K562 (cell line): ENCODE measurements around the gene GLIS1. TPM values are rescaled to one million over a fixed set of nuclear protein-coding genes. Genes with fewer than 3 reads are reported as not detected.

ENCODE experiments used
- ATAC-seq: fragments of 200-7000 bp; cut with Tn5 transposase; 3 replicates; pipeline ENCODE4 v1.9.1; 2020; ENCODE audit warnings: moderate library complexity
- BruUV-seq: library from RNA; stranded (reverse); fragments of 400-500 nt; replicated peaks from 2 replicates; lab custom pipeline; 2021; lab: Mats Ljungman, UMichigan
- CTCF ChIA-PET: fragments of 300-600 bp; formaldehyde crosslinking; extraction: SDS; loops from one replicate; lab custom pipeline; 2021; ENCODE audit warnings: low intra/inter-chr PET ratio; lab: Yijun Ruan, JAX
- POLR2A ChIA-PET: fragments of 300-600, 350-650 bp; sonication (Branson Sonifier 250); formaldehyde crosslinking; extraction: SDS; loops from one replicate; lab custom pipeline; 2021; ENCODE audit warnings: antibody characterized with exemption, inconsistent platforms; lab: Yijun Ruan, JAX
- DNase-seq, 4 experiments: peaks; one replicate each; pipeline versions ENCODE4 v3.0.0 to v3.0.0-alpha.2; 2011 to 2018; ENCODE audit warnings: low spot score in 3 of 4, mixed read lengths in 3 of 4; ENCODE audit errors: extremely low read depth in 1 of 4
- FAIRE-seq: peaks from 2 replicates; lab custom pipeline; 2011; peaks lifted over from hg19 to GRCh38; lab: Jason Lieb, UNC
- H2AFZ ChIP-seq: 2 replicates; pipeline ENCODE4 v1.6.0; 2011; ENCODE audit warnings: low read depth, low read length, control low read depth, inconsistent platforms
- H3K27ac ChIP-seq: fragments of 200-600 bp; 3 replicates; pipeline ENCODE4 v1.8.0; 2011; ENCODE audit warnings: low read depth, mild to moderate bottlenecking, control low read depth, inconsistent platforms, low read length, moderate library complexity, mixed read lengths; ENCODE audit errors: extremely low read depth
- H3K27me3 ChIP-seq, 2 experiments: fragments of 300-600 bp in 1 of 2; 2 replicates in 1 of 2; 3 replicates in 1 of 2; pipeline versions ENCODE4 v1.6.0 to v1.8.0; 2011; ENCODE audit warnings: inconsistent platforms in 2 of 2, low read length in 2 of 2, mild to moderate bottlenecking in 1 of 2, mixed read lengths in 1 of 2, moderate library complexity in 1 of 2; ENCODE audit not compliant: control insufficient read depth in 2 of 2, insufficient read depth in 2 of 2
- H3K36me3 ChIP-seq: fragments of 300-600 bp; 3 replicates; pipeline ENCODE4 v1.8.0; 2011; ENCODE audit warnings: mild to moderate bottlenecking, low read length, inconsistent platforms; ENCODE audit not compliant: control insufficient read depth, insufficient read depth
- H3K4me1 ChIP-seq, 2 experiments: fragments of 200-600 bp in 1 of 2; replicated peaks in 1 of 2; 2 replicates in 1 of 2; 3 replicates in 1 of 2; pipeline versions ENCODE4 v1.5.1 to v1.8.0; 2011; ENCODE audit warnings: inconsistent platforms in 2 of 2, low read length in 2 of 2, mild to moderate bottlenecking in 1 of 2, mixed read lengths in 1 of 2, moderate library complexity in 1 of 2; ENCODE audit not compliant: control insufficient read depth in 2 of 2, insufficient read depth in 2 of 2
- H3K4me2 ChIP-seq: 2 replicates; pipeline ENCODE4 v1.6.1; 2011; ENCODE audit warnings: low read length, control low read depth, inconsistent platforms, mixed read lengths; ENCODE audit not compliant: insufficient read depth
- H3K4me3 ChIP-seq: fragments of 200-600 bp; sonication (generic), shearing (Covaris generic); 2 replicates; pipeline ENCODE4 v1.5.1; 2016; ENCODE audit warnings: control low read depth, inconsistent platforms
- H3K79me2 ChIP-seq: fragments of 200-600 bp; 3 replicates; pipeline ENCODE4 v1.8.0; 2011; ENCODE audit warnings: low read length, inconsistent platforms; ENCODE audit not compliant: control insufficient read depth, insufficient read depth
- H3K9ac ChIP-seq, 2 experiments: 2 replicates each; pipeline versions ENCODE4 v1.6.0 to v1.6.1; 2011; ENCODE audit warnings: low read depth in 2 of 2, low read length in 2 of 2, control low read depth in 1 of 2, inconsistent platforms in 1 of 2, mild to moderate bottlenecking in 1 of 2, mixed read lengths in 1 of 2; ENCODE audit not compliant: insufficient read depth in 1 of 2
- H3K9me1 ChIP-seq: one replicate; pipeline ENCODE4 v1.6.0; 2011; ENCODE audit warnings: inconsistent platforms, mild to moderate bottlenecking, low read length, moderate library complexity; ENCODE audit not compliant: control insufficient read depth, insufficient read depth
- H3K9me3 ChIP-seq: replicated peaks from 2 replicates; pipeline ENCODE4 v1.5.1; 2011; ENCODE audit warnings: low read depth, low read length, inconsistent platforms; ENCODE audit not compliant: control insufficient read depth, insufficient read depth
- H4K20me1 ChIP-seq: replicated peaks from 2 replicates; pipeline ENCODE4 v1.6.1; 2011; ENCODE audit warnings: low read length, inconsistent platforms, mixed read lengths; ENCODE audit not compliant: control insufficient read depth, insufficient read depth
- FOXP1 ChIP-seq: sonication (generic); formaldehyde crosslinking; IDR thresholded peaks from 2 replicates; pipeline ENCODE4 v1.8.0; 2022; ENCODE audit warnings: mild to moderate bottlenecking, missing genetic modification reagents
- JUNB ChIP-seq: fragments of 450-650 bp; formaldehyde crosslinking; conservative IDR thresholded peaks from 2 replicates; pipeline ENCODE4 v1.4.0; 2020; ENCODE audit warnings: mild to moderate bottlenecking
- RAD51 ChIP-seq: fragments of 450-650 bp; IDR thresholded peaks from 2 replicates; pipeline ENCODE4 v1.7.1; 2016; ENCODE audit warnings: low read depth, mild to moderate bottlenecking, borderline replicate concordance
- SIRT6 ChIP-seq: IDR thresholded peaks from one replicate; pipeline ENCODE4 v1.6.1; 2012; ENCODE audit warnings: low read depth, mild to moderate bottlenecking, control low read depth, inconsistent platforms, low read length, moderate library complexity
- SNRNP70 ChIP-seq: fragments of 200-400 bp; formaldehyde crosslinking; optimal IDR thresholded peaks from 2 replicates; pipeline ENCODE3; 2017; ENCODE audit warnings: low read depth, low read length
- ZBED1 ChIP-seq: IDR thresholded peaks from 2 replicates; pipeline ENCODE4 v1.6.1; 2014
- ZC3H8 ChIP-seq: fragments of 450-650 bp; IDR thresholded peaks from 2 replicates; pipeline ENCODE4 v1.6.1; 2017
- ZNF589 ChIP-seq: fragments of 200-800 bp; sonication (Bioruptor generic); IDR thresholded peaks from 2 replicates; pipeline ENCODE4 v1.6.1; 2016; ENCODE audit warnings: low read depth, missing genetic modification characterization, missing compliant biosample characterization
- WGBS: fragments of 100-300 bp; shearing (Covaris generic); methylation state at CpG from one replicate; pipeline ENCODE4 v1.1.6; 2016; ENCODE audit warnings: low coverage, mixed read lengths; ENCODE audit not compliant: insufficient coverage; ENCODE audit errors: missing lambda C conversion rate; 5-methylcytosine and 5-hydroxymethylcytosine counted together
- in situ Hi-C: fragments of 300-500 bp; cut with MboI; formaldehyde crosslinking; loops from 4 replicates; pipeline ENCODE4 v1.15.0; 2018; ENCODE audit warnings: inconsistent platforms, mixed read lengths
- intact Hi-C: fragments of 100-400 bp; cut with micrococcal nuclease; formaldehyde crosslinking; loops from 2 replicates; pipeline ENCODE4 v1.14.2; 2022
- polyA plus RNA-seq, 8 experiments: library from polyadenylated mRNA; depleted of rRNA in 4 of 8; stranded (reverse) in 5 of 8; unstranded in 3 of 8; fragments of >200 nt; fragmentation: Nextera tagmentation in 2 of 8; fragmentation: Illumina TruSeq in 1 of 8; extraction: Ambion mirVana in 2 of 8; extraction: Trizol in 1 of 8; gene quantifications; 2 replicates each; pipeline versions ENCODE4 v1.2.1 to v1.2.3, GENCODE V29; 2011 to 2014; ENCODE audit warnings: inconsistent platforms in 1 of 8, missing spikeins in 1 of 8
- total RNA-seq, 7 experiments: library from RNA; depleted of rRNA in 6 of 7; stranded (reverse); fragments of >200 nt in 6 of 7; fragmentation: Illumina TruSeq in 2 of 7; extraction: Trizol in 2 of 7; gene quantifications; 2 replicates each; pipeline versions ENCODE4 v1.2.1 to v1.2.3, GENCODE V29; 2011 to 2021; ENCODE audit warnings: low replicate concordance in 1 of 7
- TF ChIP-seq, protein P1 (sequence below): fragments of 250-450 bp; sonication (Bioruptor Pico); IDR thresholded peaks from 2 replicates; pipeline ENCODE4 v1.5.0; 2021
- TF ChIP-seq, protein P2 (sequence below): fragments of 250-450 bp; sonication (Bioruptor Pico); IDR thresholded peaks from 2 replicates; pipeline ENCODE4 v1.8.0; 2022; ENCODE audit warnings: moderate library complexity, mild to moderate bottlenecking, inconsistent platforms
- TF ChIP-seq, protein P3 (sequence below): fragments of 200-800 bp; sonication (Bioruptor generic); IDR thresholded peaks from 2 replicates; pipeline ENCODE4 v1.6.1; 2017; ENCODE audit warnings: missing genetic modification characterization, missing compliant biosample characterization
- TF ChIP-seq, protein P4 (sequence below): fragments of 450-650 bp; IDR thresholded peaks from one replicate; pipeline ENCODE4 v1.6.1; 2018; ENCODE audit warnings: mild to moderate bottlenecking, moderate library complexity; ENCODE audit not compliant: partially characterized antibody

Gene GLIS1
- total and polyA plus RNA-seq, 9 of the 15 experiments (the other 6 are each of a cell fraction or from before 2014, with no cell fraction given), result not detected

DNA sequence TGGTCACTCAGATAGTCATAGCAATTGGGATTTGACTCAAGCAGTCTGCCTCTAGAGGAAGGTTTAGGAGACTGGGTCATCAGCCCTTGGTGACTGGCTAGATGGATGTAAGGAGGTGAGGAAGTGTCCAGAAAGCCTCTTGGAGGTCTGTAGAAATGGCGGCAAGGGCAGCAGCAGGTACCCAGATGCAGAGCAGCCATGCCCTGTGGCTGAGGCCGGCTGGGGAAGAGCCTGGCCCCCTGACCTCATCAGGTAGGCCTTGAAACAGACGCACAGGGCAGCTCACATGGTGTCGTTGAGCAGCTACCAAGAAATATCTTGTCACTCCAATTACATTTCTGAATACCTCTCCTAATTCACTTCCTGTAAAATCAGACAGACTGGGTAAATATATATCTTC is 181.6 kb downstream of the GLIS1 start:
- DNase-seq (no peak), ATAC-seq (no peak), FAIRE-seq (no peak)
- intact Hi-C loops, result no loop called here
- TF ChIP-seq RAD51 (no peak), SIRT6 (no peak), SNRNP70 (no peak), ZC3H8 (no peak), ZBED1 (no peak), ZNF589 (no peak), FOXP1 (CRISPR knock-in tag) (no peak), JUNB (no peak)
- TF ChIP-seq, protein P1, sequence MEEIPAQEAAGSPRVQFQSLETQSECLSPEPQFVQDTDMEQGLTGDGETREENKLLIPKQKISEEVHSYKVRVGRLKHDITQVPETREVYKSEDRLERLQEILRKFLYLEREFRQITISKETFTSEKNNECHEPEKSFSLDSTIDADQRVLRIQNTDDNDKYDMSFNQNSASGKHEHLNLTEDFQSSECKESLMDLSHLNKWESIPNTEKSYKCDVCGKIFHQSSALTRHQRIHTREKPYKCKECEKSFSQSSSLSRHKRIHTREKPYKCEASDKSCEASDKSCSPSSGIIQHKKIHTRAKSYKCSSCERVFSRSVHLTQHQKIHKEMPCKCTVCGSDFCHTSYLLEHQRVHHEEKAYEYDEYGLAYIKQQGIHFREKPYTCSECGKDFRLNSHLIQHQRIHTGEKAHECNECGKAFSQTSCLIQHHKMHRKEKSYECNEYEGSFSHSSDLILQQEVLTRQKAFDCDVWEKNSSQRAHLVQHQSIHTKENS (CRISPR knock-in tag), result no peak
- TF ChIP-seq, protein P2, sequence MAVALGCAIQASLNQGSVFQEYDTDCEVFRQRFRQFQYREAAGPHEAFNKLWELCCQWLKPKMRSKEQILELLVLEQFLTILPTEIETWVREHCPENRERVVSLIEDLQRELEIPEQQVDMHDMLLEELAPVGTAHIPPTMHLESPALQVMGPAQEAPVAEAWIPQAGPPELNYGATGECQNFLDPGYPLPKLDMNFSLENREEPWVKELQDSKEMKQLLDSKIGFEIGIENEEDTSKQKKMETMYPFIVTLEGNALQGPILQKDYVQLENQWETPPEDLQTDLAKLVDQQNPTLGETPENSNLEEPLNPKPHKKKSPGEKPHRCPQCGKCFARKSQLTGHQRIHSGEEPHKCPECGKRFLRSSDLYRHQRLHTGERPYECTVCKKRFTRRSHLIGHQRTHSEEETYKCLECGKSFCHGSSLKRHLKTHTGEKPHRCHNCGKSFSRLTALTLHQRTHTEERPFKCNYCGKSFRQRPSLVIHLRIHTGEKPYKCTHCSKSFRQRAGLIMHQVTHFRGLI (CRISPR knock-in tag), result no peak
- TF ChIP-seq, protein P3, sequence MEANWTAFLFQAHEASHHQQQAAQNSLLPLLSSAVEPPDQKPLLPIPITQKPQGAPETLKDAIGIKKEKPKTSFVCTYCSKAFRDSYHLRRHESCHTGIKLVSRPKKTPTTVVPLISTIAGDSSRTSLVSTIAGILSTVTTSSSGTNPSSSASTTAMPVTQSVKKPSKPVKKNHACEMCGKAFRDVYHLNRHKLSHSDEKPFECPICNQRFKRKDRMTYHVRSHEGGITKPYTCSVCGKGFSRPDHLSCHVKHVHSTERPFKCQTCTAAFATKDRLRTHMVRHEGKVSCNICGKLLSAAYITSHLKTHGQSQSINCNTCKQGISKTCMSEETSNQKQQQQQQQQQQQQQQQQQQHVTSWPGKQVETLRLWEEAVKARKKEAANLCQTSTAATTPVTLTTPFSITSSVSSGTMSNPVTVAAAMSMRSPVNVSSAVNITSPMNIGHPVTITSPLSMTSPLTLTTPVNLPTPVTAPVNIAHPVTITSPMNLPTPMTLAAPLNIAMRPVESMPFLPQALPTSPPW (CRISPR knock-in tag), result no peak
- TF ChIP-seq, protein P4, sequence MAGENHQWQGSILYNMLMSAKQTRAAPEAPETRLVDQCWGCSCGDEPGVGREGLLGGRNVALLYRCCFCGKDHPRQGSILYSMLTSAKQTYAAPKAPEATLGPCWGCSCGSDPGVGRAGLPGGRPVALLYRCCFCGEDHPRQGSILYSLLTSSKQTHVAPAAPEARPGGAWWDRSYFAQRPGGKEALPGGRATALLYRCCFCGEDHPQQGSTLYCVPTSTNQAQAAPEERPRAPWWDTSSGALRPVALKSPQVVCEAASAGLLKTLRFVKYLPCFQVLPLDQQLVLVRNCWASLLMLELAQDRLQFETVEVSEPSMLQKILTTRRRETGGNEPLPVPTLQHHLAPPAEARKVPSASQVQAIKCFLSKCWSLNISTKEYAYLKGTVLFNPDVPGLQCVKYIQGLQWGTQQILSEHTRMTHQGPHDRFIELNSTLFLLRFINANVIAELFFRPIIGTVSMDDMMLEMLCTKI, result no peak
- Histone ChIP-seq H3K9me1 (no peaks in the 10 kb centered on the region), H3K9ac (no peak overlapping the region), H3K4me3 (no peak overlapping the region), H3K4me1 (peaks cover 0 to 3% of the 10 kb centered on the region in 2 experiments; a peak in 1 of 5 replicates), H3K36me3 (no peaks in the 10 kb centered on the region), H3K79me2 (no peaks in the 10 kb centered on the region), H3K9me3 (no peaks in the 10 kb centered on the region; the same call in 1 of the 2 replicates), H3K27ac (no peak overlapping the region), H2AFZ (no peak overlapping the region), H3K27me3 (peaks cover 10 to 60% of the 10 kb centered on the region in 2 experiments), H4K20me1 (peaks cover 5% of the 10 kb centered on the region; the same call in 1 of the 2 replicates), H3K4me2 (no peak overlapping the region)
- WGBS, result 2% methylated on average over 4 of the region's 4 CpGs
- CTCF ChIA-PET, result no interaction called here
- in situ Hi-C loops, result no loop called here
- BruUV-seq, result no TSS peak
- POLR2A ChIA-PET, result no interaction called here
